H7 (cell line): ENCODE data around the gene RGS21. TPM values are rescaled to one million over a fixed set of nuclear protein-coding genes. Genes with fewer than 3 reads are reported as not detected.

Experiments
- DNase-seq: peaks from one replicate; pipeline ENCODE4 v3.0.0; 2012
- H3K27me3 ChIP-seq: 2 replicates; pipeline ENCODE4 v1.6.0; 2011; ENCODE audit warnings: mild to moderate bottlenecking, low read length; ENCODE audit not compliant: control insufficient read depth, insufficient read depth
- H3K36me3 ChIP-seq: replicated peaks from 2 replicates; pipeline ENCODE4 v1.5.1; 2011; ENCODE audit warnings: low read length; ENCODE audit not compliant: control insufficient read depth, insufficient read depth
- H3K4me3 ChIP-seq: 2 replicates; pipeline ENCODE4 v1.5.1; 2011; ENCODE audit warnings: low read depth, mild to moderate bottlenecking, control low read depth, low read length, moderate library complexity; ENCODE audit not compliant: insufficient read depth
- total RNA-seq: library from RNA; depleted of rRNA; stranded (reverse); fragments of >200 nt; shearing (Covaris generic); gene quantifications from 2 replicates; pipeline ENCODE4 v1.2.3, GENCODE V29; 2014; rRNA removed

Gene RGS21
- total RNA-seq, 1 experiment from 2014 or later: not detected

GRCh38 chr1:192402571-192402970 is 85.8 kb downstream of the RGS21 start:
- DNase-seq: no peak
- Histone ChIP-seq H3K4me3 (no peak overlapping the region), H3K36me3 (no peaks in the 10 kb centered on the region), H3K27me3 (no peaks in the 10 kb centered on the region)

GRCh38 chr1:192407206-192407605 is 90.4 kb downstream of the RGS21 start:
- H3K4me3 ChIP-seq: no peak overlapping the region
- no peaks in the 10 kb centered on the region for H3K27me3 ChIP-seq
- H3K36me3 ChIP-seq: no peaks in the 10 kb centered on the region
- no peak for DNase-seq

Other genes with a start within 250 kb of the RGS21 start
- gene RGS18, start 158.5 kb upstream of the RGS21 start, total RNA-seq: not detected in 2 replicates